Forelimb muscle (tissue), 1 donor: ENCODE data around the gene ZNF236. TPM values are rescaled to one million over a fixed set of nuclear protein-coding genes. Genes with fewer than 3 reads are reported as not detected.

Source experiments
- DNase-seq: peaks from one replicate; pipeline ENCODE4 v3.0.0-alpha.2; 2013; ENCODE audit warnings: low read depth
- polyA plus RNA-seq: library from polyadenylated mRNA; unstranded; fragments of 120-200 nt; gene quantifications from one replicate; pipeline ENCODE4 v1.2.1, GENCODE V29; 2013; ENCODE audit not compliant: insufficient read length

The ZNF236 gene
- polyA plus RNA-seq, 1 donor, result 5.9 TPM

GRCh38 chr18:76821356-76821874 lies 942 bp upstream of the ZNF236 start:
- no peak for DNase-seq

GRCh38 chr18:76821875-76822505 lies 367 bp upstream of the ZNF236 start:
- DNase-seq, result no peak

- no peak for DNase-seq
Observed at GRCh38 chr18:76823161-76823538, 793 bp downstream of the ZNF236 start.

- no peak for DNase-seq
Observed at GRCh38 chr18:76823587-76824011, 1.2 kb downstream of the ZNF236 start.

- DNase-seq, result no peak
Observed at GRCh38 chr18:76824145-76824676, 1.9 kb downstream of the ZNF236 start.

- DNase-seq, result no peak
Observed at GRCh38 chr18:76824754-76825153, 2.4 kb downstream of the ZNF236 start.

- no peak for DNase-seq
Observed at GRCh38 chr18:76827205-76828200, 5.1 kb downstream of the ZNF236 start.

- no peak for DNase-seq
Observed at GRCh38 chr18:76834379-76834778, 12.0 kb downstream of the ZNF236 start.

- no peak for DNase-seq
Observed at GRCh38 chr18:76835380-76835779, 13.0 kb downstream of the ZNF236 start.

- DNase-seq, result no peak
Observed at GRCh38 chr18:76837071-76837470, 14.7 kb downstream of the ZNF236 start.

GRCh38 chr18:76838182-76838581 lies 15.8 kb downstream of the ZNF236 start:
- no peak for DNase-seq

GRCh38 chr18:76839086-76839794 lies 16.9 kb downstream of the ZNF236 start:
- DNase-seq, result no peak

- no peak for DNase-seq
Observed at GRCh38 chr18:76842837-76843530, 20.6 kb downstream of the ZNF236 start.

- no peak for DNase-seq
Observed at GRCh38 chr18:76844144-76844543, 21.8 kb downstream of the ZNF236 start.

GRCh38 chr18:76844742-76845477 lies 22.6 kb downstream of the ZNF236 start:
- DNase-seq, result no peak

- DNase-seq, result no peak
Observed at GRCh38 chr18:76846217-76846616, 23.9 kb downstream of the ZNF236 start.

- DNase-seq, result no peak
Observed at GRCh38 chr18:76847916-76848315, 25.6 kb downstream of the ZNF236 start.

- no peak for DNase-seq
Observed at GRCh38 chr18:76850112-76850511, 27.8 kb downstream of the ZNF236 start.

GRCh38 chr18:76855594-76855993 lies 33.2 kb downstream of the ZNF236 start:
- DNase-seq, result no peak

GRCh38 chr18:76857476-76857875 lies 35.1 kb downstream of the ZNF236 start:
- no peak for DNase-seq
